Stimulated activated CD8-positive, alpha-beta memory T cell treated with anti-CD3 and anti-CD28 coated beads, Interleukin-12 subunit alpha, Interleukin-12 subunit beta, amount 100 ng/mL, for 1 hour (primary cell): Measurements from ENCODE around the gene CPNE1.
"Not testable (repeated sequence)": the region's sequence is repeated elsewhere in the genome, so short reads cannot be mapped to it uniquely, and the experiment has no call there.

Source experiments
- DNase-seq: peaks from one replicate; pipeline ENCODE4 v3.0.0-alpha.2; 2020; ENCODE audit warnings: low read depth

Gene CPNE1

DNA sequence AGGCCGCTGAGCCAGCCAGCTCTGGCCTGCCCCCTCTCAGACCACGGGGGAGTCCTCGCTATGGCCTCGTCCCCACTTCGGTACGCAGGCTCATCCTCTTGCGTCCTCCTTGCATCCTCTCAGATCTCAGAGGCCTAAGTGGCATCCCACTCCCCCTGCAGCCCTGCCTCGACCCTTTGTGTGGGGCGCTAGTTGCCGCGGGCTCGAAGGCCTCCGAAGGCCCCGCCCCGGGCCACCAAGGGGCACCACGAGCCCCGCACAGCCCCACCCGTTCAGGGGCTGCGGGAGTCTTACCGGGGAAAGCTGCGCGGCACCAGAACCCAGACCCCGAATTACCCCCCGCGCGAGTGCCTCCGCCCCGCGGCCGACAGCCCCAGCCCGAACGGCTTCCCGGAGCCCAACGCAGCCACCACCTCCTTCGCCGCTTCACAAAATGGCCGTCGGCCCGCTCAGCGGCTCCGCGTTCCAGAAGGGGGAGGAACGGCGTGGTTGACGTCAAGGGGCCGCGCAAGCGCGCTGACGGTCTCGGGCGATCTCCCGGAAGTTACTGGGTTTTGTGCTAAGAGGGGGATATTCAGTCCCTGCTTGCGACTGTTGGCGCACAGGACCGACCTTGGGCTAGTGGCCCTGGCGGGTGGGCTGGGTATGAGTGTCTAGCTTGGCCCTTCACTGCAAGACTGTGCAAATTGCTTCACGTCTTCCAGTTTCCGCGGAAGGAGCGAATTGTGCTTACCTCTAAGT, at the start of gene CPNE1, which contains the start of gene RBM12:
TSS of gene CPNE1 (minus strand) at position 435 of the 741 bp plus-strand sequence. CDS start 31,977 bp downstream, outside the sequence.
TSS of gene RBM12 (minus strand) at position 435 of the 741 bp plus-strand sequence. CDS start 9,578 bp downstream, outside the sequence.
- peak; percentile 87 for DNase-seq

DNA sequence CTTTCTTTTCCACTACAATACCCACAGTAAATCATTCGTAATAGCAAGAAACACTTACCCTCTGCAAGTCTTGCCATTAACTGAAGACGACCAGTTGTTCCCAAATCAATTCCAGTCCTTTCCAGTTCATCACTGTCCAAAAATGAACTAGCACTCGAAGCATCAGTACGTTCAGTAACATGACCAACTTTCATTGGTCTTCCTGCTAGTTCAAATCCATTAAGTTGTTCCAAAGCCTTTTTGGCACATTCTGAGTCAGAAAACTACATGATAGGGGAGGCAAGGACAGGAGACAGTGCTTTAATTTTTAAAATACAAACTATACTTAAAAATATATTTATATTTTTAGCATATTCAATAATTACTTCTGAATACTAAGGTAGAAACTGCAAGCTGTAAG, 49.4 kb upstream of the CPNE1 start:
- DNase-seq = no peak

DNA sequence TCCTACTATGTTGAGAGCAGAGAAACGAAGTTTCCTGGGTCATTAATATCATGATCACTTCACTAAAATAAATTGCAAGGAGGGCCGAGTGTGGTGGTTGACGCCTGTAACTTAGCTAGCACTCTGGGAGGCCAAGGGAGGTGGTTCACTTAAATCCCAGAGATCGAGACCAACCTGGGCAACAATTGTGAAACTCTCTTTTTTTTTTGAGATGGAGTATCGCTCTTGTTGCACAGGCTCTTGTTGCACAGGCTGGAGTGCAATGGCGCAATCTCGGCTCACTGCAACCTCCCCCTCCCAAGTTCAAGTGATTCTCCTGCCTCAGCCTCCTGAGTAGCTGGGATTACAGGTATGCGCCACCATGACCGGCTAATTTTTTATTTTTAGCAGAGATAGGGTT, 48.4 kb upstream of the CPNE1 start:
- not testable (repeated sequence) for DNase-seq

DNA sequence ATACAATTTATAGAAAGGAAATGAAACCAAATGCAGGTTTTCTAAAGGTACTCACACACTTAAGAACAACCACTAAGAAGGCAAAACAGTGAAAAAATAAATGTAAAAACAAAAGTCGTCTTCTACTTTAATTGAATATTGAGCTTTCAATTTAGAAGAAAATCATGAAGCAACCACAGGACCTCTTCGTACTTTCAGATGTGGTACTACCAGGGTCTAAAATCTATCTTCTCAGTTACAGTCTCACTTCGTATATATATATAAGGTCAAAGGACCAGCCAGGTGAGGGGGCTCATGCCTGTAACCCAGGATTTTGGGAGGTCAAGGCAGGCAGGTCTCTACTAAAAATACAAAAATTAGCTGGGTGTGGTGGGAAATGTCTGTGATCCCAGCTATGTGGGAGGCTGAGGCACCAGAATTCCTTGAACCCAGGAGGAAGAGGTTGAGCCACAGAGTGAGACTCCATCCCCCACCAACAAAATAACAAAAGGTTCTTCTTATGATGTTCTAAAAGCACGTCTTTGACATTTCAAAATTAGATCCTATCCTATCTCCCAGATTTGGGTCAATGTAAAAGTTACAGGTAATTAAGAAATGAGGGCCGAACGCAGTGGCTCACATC, 47.0 kb upstream of the CPNE1 start:
- no peak for DNase-seq

DNA sequence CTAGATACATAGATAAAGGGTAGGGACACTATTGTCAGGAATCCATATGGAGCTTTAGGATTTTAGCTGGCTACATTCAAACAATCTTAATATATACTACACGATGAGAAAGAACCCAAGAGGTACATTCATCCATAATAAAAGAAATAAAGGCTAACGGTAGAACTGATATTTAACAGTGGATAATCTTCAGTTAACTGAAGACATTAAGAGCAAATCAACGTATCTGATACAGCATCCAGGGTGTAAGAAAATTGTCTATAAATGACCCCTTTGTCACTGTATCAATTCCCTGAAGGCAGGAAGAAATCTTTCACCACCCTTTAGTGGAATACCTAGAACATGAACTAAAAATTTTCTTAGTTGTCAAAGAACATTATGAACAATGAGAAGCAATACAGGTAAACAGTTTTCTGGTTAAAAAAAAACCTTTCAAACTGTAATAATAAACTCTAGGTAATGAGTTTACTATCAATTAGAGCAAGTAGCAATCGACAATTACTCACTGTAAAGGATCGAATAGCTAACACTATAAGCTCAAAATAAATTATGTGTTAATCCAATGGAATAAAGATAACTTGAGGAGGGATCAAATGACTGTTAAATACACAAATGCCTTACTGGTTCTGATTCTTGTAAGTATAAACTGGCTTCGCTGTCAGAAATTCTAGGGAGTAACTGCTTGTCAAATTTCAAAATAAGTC, 46.3 kb upstream of the CPNE1 start:
- DNase-seq = no peak

DNA sequence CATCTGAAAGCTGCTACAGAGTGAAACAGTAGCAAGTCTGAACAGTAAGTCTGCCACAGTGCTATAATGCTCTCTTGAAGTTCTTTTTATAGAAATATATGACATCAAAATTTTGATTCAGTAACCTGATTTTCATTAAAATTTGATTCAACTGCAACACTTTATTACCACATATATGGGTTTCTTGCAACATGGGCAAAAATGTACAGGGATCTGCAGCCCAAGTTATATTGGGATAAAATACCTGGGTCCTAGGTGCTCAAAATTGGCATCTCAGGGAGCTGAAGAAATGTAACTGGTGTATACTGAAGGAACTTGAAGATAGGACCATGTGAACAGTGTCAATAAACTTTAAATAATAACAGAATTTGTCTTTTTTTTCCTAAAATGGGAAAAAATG, 45.3 kb upstream of the CPNE1 start:
- DNase-seq = no peak

DNA sequence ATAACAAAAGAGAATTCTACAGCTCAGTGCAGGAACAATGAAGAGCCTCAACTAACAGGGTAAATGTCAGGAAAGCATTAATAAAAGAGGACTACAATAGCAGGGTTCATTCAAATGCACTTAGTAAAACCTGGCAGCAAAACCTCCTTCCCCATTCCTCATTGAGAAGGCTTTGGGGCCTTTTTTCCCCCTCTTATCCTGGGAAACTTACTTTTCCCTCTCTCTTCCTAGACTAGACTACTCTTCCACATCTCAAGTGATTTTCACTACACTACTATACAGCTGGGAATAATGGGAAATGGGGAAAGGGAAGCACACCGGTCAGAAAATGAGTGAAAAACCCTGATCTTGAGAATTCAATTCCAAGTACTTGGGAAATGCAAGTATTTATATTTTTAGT, 44.6 kb upstream of the CPNE1 start:
- DNase-seq = no peak

DNA sequence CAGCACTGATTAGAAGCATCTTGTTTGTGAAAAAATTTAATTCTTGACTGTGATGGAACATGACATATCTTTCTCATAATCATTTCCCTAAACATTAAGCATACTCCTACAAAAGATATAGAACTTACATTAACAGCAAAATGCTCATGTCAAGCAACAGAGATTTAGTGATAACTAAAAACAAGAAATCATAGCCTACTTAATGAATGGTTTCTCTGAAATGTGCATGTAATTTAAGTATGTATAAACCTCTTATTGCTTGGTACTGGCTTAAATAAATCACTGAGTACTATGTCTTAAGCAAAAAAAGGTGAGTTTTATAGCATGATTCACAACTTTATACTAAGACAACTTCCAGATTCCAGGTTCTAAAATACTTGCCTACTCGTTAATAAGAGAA, 43.8 kb upstream of the CPNE1 start:
- DNase-seq = no peak

DNA sequence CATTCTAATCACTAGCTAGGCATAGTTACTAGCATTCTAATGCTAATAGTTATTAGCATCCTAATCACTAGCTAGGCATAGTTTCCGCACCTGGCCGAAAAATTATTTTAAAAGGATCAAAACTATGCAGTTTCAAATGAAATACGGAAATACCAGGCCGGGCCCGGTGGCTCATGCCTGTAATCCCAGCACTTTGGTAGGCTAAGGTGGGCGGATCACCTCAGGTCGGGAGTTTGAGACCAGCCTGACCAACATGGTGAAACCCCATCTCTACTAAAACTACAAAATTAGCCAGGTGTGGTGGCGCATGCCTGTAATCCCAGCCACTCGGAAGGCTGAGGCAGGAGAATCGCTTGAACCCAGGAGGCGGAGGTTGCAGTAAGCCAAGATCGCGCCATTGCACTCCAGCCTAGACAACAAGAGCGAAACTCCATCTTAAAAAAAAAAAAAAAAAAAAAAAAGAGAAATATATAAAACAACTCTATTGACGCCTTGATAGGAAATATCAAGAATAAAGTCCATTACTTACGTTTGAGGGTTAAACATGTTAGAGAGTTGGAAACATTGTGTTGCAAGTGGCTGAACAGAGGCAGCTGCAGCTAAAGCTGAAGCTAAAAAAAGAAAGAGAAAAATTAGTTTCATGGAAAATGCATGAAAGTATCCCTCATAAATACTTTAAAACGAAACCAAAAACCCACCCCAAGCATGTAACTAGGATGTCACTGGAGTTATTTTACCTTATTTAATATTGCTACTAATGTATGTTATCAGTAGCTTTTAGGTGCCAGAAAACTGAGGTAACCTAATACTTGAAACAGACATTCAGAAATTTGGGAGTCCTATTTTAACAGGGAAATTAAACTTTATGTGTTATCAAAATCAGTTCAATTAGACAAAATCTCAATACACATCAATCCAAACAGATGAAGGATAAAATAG, 42.2 kb upstream of the CPNE1 start:
- DNase-seq = not testable (repeated sequence)

DNA sequence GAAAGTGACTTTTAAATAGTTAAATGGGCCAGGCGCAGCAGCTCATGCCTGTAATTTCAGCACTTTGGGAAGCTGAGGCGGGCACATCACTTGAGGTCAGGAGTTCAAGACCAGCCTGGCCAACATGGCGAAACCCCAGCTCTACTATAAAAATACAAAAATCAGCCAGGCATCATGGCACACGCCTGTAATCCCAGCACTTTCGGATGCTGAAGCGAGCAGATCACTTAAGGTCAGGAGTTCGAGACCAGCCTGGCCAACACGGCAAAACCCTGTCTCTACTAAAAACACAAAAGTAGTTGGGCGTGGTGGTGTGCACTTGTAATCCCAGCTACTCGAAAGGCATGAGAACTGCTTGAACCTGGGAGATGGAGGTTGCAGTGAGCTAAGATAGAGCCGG, 41.2 kb upstream of the CPNE1 start:
- DNase-seq = not testable (repeated sequence)

DNA sequence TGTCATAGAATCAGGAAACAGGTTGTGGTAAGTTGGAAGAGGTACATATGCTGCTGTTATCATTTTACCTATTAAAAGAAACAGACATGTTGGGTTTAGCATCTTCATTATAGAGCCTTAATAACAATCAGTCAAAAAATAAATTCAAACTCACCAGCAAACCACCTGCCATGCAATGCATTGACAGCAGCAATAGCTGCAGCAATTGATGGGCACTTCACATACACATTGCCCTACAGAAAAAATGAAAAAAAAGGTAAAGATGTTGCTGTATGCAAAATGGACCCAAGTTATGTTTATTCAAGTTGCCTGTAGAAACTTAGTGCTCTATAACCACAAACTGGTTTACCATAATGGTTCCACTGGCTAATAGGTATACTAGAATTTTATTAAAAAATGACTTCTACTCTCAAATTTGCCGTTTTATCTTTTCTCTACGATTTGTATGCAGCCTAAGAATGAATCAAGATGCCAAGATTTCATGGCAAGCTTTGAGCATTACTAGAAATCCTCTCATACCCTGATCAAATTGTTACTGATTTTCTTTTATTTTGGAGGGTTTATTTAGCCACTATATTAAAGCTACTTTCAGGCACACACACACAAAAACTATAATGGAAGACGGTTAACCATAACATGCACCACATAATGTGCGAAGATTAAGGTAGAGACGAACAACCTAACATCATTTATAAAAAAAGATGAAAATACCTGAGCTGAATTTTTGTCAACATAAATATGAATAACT, 40.0 kb upstream of the CPNE1 start:
- DNase-seq = no peak

DNA sequence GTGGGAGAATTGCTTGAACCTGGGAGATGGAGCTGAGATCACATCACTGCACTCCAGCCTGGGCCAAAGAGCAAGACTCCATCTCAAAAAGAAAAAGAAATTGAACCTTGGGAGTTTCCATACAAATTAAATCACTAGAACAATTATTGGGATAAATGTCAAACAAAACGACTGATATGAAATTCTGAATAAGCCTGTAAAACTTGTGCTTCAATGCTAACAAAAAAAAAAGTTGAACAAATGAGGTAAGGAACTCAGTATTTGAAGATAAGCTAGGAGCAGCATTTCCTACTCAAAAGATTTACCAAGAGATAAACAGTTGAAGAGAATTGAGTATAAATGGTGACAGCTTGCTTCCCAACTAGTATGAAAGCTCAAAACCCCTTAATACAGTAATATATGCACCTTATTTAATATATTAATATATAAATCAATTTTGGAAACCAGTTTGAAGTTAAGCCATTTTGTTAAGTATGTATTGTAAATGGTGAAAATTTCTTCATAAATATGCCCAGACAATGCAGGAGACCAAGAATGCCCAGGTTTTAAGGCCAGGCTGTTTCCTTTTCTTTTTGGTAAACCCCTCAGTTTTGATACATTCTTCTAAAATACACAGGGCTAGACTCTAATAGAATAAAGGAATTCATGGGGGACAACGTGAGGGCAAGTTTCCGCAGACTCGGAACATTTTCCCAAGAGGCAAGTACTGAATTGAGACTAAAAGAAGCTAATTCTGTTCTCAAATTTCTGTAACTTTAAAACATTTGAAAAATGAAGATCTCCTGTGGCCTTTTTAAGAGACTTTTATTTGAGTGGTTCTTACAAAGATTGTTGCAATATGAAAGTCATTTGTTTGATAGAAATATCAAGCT, 38.4 kb upstream of the CPNE1 start:
- no peak for DNase-seq

DNA sequence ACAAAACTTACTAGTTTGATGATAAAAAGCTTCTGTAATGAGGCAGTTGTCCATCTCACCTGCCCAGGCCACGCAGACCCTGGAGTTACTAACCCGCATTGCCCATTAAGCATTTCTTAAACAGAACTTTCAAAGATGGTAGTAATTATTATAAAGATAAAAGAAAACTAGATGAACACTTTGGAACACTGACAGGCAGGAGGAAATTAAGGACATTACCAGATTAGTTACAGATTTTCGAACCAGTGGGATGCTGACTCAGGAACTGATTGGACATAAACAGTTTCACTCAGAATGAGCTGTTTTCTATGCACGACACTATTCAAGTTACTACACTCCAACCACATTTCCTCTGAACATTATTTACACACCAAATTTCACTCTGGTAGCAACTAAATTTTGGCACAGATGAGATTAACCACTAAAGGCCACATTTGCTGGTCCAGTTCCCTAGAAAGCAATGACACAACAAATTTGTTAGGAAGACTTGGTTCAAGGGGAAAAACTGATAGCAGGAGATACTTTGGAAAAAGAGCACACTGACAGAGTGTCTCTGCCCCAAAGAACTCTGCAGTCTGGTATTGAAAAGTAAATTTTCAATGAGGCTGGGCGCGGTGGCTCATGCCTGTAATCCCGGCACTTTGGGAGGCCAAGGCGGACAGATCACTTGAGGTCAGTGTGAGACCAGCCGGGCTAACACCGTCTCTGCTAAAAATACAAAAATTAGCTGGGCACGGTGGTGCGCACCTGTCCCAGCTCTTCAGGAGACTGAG, 37.5 kb upstream of the CPNE1 start:
- no peak for DNase-seq

DNA sequence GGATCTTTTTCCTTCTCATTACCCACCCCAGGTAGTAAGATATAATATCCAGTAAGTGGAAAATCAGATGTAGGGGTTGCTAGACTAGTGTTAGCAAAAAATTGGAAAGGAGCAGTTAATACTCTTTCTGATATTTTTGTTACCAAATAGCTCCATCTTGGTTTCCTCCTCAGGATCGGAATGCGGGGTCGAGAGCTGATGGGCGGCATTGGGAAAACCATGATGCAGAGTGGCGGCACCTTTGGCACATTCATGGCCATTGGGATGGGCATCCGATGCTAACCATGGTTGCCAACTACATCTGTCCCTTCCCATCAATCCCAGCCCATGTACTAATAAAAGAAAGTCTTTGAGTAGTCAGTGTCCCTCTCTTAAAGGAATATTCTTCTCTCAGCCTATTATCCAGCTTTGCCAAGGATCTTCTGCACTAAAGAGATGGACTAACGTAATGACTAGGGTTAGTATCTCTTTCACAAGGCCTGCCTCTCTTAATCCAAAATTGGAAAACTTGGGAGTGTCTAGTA, 36.0 kb upstream of the CPNE1 start:
- DNase-seq = no peak

DNA sequence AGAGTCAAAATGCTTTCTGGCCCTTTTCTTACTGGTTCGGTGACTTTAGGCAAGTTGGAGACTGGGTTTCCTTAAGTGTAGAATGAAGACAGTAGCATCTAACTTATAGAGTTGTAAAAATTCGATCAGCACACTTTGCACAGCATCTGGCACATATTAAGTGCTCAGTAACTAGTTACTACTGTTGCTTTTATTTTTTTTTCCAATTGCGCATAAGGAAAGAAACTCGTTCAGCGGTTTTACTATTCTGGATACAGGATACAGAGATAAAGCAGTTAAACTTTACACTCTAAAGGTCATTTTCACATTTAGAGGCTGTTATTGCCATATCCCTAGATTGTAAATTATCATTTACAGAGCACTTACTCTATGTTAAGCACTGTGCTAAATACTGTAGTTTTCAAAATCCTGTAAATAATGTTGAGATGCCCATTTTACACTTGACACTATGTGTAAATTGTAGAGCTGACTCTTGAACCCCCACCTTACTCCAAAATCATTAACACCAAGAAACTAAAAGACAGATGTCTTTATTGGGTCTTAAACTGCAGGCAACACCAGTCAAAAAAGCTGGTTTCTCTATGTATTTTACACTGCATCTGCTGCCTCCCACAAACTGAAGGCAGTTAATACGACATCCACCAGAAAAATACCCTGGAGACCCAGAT, 35.4 kb upstream of the CPNE1 start:
- no peak for DNase-seq

DNA sequence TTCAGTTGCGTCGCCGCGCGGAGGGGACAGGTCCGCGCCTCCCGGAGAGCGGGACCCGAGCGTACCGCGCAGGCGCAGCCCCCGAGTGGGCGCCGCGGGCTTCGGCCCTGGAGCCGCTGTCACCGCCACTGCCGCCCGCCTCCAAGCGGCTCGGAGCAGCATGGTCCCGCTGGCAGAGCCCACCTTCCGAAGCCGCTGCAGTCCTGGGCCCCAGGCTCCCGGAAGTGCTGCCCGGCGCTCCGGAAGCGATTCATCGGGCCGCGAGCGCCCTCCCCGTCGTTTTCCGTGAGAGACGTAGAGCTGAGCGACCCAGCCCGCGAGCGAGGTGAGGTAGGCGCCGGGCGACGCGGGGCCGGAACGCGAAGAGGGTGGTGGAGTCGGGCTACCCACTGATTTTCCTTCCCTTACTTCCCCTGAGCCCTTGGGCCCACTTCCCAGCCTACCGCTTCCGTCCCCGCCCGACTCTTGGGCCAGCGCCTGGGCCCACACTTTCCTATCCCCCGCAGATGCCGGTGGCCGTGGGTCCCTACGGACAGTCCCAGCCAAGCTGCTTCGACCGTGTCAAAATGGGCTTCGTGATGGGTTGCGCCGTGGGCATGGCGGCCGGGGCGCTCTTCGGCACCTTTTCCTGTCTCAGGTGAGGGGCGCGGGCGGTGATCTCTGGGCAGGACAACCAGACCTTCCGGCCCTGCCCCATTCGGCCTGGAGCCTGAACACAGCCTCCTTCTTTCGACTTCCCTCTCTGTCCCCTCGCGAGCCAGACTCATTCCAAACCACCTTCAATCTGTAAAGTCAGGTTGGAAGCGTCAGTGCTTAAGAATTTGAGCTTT, 34.6 kb upstream of the CPNE1 start, which contains the start of the genes NFS1 and ROMO1:
TSS of gene NFS1 (minus strand) at position 226 of the 830 bp plus-strand sequence. CDS start at position 162, 64 bp downstream.
TSS of gene ROMO1 (plus strand) at position 279 of the 830 bp plus-strand sequence. CDS start at position 507, 228 bp downstream.
- peak; percentile 75 for DNase-seq
